ENCODE results near the gene ZNF507.

DNA sequence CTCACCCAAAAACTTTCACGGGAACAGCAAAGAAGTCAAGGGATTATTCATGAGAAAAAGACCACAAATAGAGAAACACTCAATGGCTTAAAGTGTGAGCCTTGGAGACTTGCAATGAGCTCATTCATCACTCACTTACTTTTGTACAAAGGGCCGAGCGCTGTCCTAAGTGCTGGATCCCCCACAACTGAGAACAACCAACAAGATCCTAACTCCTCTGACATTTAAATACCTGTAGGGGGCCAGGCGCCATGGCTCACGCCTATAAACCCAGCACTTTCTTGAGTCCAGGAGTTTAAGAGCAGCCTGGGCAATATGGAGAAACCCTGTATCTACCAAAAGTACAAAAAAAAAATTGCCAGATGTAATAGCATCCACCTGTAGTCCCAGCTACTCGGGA, 29.4 kb upstream of the ZNF507 start:
- TF ChIP-seq, protein P1, sequence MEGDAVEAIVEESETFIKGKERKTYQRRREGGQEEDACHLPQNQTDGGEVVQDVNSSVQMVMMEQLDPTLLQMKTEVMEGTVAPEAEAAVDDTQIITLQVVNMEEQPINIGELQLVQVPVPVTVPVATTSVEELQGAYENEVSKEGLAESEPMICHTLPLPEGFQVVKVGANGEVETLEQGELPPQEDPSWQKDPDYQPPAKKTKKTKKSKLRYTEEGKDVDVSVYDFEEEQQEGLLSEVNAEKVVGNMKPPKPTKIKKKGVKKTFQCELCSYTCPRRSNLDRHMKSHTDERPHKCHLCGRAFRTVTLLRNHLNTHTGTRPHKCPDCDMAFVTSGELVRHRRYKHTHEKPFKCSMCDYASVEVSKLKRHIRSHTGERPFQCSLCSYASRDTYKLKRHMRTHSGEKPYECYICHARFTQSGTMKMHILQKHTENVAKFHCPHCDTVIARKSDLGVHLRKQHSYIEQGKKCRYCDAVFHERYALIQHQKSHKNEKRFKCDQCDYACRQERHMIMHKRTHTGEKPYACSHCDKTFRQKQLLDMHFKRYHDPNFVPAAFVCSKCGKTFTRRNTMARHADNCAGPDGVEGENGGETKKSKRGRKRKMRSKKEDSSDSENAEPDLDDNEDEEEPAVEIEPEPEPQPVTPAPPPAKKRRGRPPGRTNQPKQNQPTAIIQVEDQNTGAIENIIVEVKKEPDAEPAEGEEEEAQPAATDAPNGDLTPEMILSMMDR (IDR thresholded peaks at IDR 0.05): no peak
- no peak for TF ChIP-seq EP300 (IDR thresholded peaks at IDR 0.05)

All from ovary (tissue), 3 donors.